Measurements from ENCODE around the gene GPC1. TPM values are rescaled to one million over a fixed set of nuclear protein-coding genes. Genes with fewer than 3 reads are reported as not detected.
A peak's percentile ranks its signal among the peaks of the same experiment; 100 is the strongest.

Gene GPC1
- total and polyA plus RNA-seq, 3 experiments from 2014 or later = 0.17 to 2.4 (median 1.9) TPM

DNA sequence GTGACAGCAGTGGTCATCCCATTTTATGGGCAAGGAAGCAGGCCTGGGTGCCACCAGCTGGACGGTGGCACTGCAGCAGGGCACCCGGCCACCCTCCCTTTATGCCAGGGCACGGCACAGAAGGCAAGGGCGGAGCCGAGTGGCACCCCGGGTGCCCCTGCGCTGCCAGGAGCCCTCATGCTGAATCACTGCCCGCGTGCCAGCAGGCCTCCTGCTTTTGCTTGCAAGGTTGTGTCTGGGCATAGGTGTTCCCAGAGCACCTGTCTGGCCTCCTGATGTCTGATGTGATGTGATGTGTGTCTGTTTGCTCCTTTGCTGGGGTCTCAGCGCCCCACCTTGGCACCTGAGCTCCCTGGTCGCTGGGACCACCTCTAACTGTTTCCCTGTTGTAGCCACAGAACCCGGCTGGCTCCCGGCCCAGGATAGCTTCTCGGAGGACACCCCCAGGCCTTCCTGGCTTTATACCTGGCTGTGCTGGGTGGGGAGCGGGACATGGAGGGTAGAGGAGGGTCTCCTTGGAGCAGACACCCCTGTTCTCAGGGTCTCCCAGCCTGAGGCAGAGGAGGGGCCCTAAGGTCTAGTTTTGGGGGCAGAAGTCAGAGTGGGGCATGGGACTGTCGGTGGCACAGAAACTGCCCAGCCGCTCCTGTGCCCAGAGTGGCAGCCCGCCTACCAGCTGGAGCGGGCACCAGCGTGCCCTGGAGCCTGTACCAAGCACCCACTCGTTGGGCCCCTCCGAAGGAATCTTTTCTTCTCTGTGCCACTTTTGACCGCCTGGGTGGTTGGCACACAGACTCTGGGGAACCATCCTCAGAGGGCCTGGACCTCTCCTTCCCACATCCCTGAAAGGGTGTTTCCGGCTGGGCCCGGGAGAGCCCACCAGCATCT, 3.6 kb downstream of the GPC1 start:
- no peaks in the 10 kb centered on the region for H3K36me3 ChIP-seq (ENCODE audit: insufficient read depth, low read length)
- no peak overlapping the region for H3K27ac ChIP-seq (ENCODE audit: low read depth, low read length)
- ChIA-PET POLR2A (no interaction called here), CTCF (interaction anchor here (1.0 to 1.4 kb wide), 4 partner anchors 8 to 289 kb away, joined by 3 to 4 read pairs (median 3); no protein-coding TSS in a partner anchor)
- no peak overlapping the region for H3K27ac Mint-ChIP-seq
- peak in 1 of 5 donors; percentile 31 for DNase-seq
- H3K27me3 Mint-ChIP-seq = peaks cover 13 to 16% of the 10 kb centered on the region in 2 donors
- H3K36me3 Mint-ChIP-seq = no peaks in the 10 kb centered on the region
- H3K4me3 Mint-ChIP-seq = no peak overlapping the region
- H3K4me1 ChIP-seq (ENCODE audit: insufficient read depth, low read length) = peaks cover 12% of the 10 kb centered on the region
- H3K27me3 ChIP-seq (ENCODE audit: insufficient read depth, low read length, poor library complexity, severe bottlenecking) = peaks cover 22% of the 10 kb centered on the region
- H3K4me1 Mint-ChIP-seq = peaks cover 2 to 19% (median 4%) of the 10 kb centered on the region in 3 donors
- no peaks in the 10 kb centered on the region for H3K9me3 Mint-ChIP-seq
- H3K9me3 ChIP-seq (ENCODE audit: low read length) = no peaks in the 10 kb centered on the region
- H3K4me3 ChIP-seq (ENCODE audit: low read length) = no peak overlapping the region

DNA sequence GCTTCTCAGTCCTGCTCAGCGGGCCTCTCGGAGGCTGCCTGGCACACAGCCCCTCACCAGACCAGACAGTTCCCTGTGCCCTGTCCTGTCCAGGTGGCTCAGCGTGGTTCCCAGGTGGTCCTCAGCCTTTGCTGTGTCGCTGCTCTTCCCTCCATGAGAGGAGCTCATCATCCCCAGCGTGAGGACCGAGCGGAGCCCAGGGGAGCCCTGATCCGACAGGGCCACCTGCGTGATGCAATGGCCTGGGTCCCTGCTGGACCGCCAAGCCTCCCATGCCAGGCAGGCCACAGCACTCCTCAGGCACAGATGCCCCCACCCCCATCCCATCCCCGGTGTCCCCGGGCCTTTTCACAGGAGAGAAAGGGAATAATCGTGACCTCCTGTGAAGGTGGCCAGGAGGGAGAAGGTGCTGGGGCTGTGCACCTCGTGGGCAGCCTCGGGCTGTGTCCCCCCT, 4.3 kb downstream of the GPC1 start:
- peak in 1 of 5 donors; percentile 33 for DNase-seq
- CTCF ChIA-PET = interaction anchor here (1.3 to 1.4 kb wide), 3 partner anchors 9 to 289 kb away, joined by 3 read pairs; no protein-coding TSS in a partner anchor

DNA sequence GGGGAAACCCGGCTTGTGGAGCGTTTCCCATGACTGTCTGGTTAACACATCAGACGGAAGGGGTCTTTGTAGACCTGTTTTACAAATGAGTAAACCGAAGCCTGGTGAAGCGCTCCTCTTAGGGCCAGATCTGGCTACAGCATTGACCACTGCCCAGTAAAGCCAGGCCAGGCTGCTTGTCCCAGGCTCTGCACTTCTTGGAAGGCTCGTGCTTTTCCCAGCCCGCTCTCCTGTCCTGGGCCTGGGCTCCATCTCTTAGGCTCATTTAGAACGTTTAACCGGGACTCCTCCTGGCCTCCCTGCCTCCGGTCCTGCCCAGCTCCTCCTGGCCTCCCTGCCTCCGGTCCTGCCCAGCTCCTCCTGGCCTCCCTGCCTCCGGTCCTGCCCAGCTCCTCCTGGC, 4.8 kb downstream of the GPC1 start:
- CTCF ChIA-PET = interaction anchor here (1.4 kb wide), 1 partner anchor 9 kb away, joined by 3 read pairs; no protein-coding TSS in a partner anchor
- Histone ChIP-seq H3K36me3 (ENCODE audit: insufficient read depth, low read length) (no peaks in the 10 kb centered on the region), H3K4me3 (ENCODE audit: low read length) (no peak overlapping the region), H3K4me1 (ENCODE audit: insufficient read depth, low read length) (peaks cover 6% of the 10 kb centered on the region), H3K27me3 (ENCODE audit: insufficient read depth, low read length, poor library complexity, severe bottlenecking) (peaks cover 22% of the 10 kb centered on the region), H3K9me3 (ENCODE audit: low read length) (no peaks in the 10 kb centered on the region), H3K27ac (ENCODE audit: low read depth, low read length) (no peak overlapping the region)
- POLR2A ChIA-PET = no interaction called here
- Mint-ChIP-seq H3K36me3 (no peaks in the 10 kb centered on the region), H3K4me1 (peaks cover 0 to 15% (median 0%) of the 10 kb centered on the region in 3 donors), H3K27me3 (peaks cover 13 to 15% of the 10 kb centered on the region in 2 donors), H3K9me3 (no peaks in the 10 kb centered on the region), H3K27ac (no peak overlapping the region), H3K4me3 (no peak overlapping the region)
- no peak for DNase-seq

More for the DNA sequence above, 4.3 kb downstream of the GPC1 start:
- H3K4me1 Mint-ChIP-seq = peaks cover 0 to 16% (median 1%) of the 10 kb centered on the region in 3 donors
- no peaks in the 10 kb centered on the region for H3K36me3 ChIP-seq (ENCODE audit: insufficient read depth, low read length)
- no peak overlapping the region for H3K4me3 Mint-ChIP-seq
- no peaks in the 10 kb centered on the region for H3K9me3 ChIP-seq (ENCODE audit: low read length)
- no peak overlapping the region for H3K27ac Mint-ChIP-seq
- peaks cover 22% of the 10 kb centered on the region for H3K27me3 ChIP-seq (ENCODE audit: insufficient read depth, low read length, poor library complexity, severe bottlenecking)
- H3K9me3 Mint-ChIP-seq = no peaks in the 10 kb centered on the region
- H3K4me1 ChIP-seq (ENCODE audit: insufficient read depth, low read length) = peaks cover 9% of the 10 kb centered on the region
- no peak overlapping the region for H3K27ac ChIP-seq (ENCODE audit: low read depth, low read length)
- POLR2A ChIA-PET = no interaction called here
- no peaks in the 10 kb centered on the region for H3K36me3 Mint-ChIP-seq
- H3K4me3 ChIP-seq (ENCODE audit: low read length) = no peak overlapping the region
- peaks cover 13% of the 10 kb centered on the region in 2 donors for H3K27me3 Mint-ChIP-seq

- no peak overlapping the region for H3K4me3 ChIP-seq (ENCODE audit: low read length)
- Mint-ChIP-seq H3K4me3 (no peak overlapping the region), H3K9me3 (no peaks in the 10 kb centered on the region), H3K27me3 (peaks cover 14 to 18% of the 10 kb centered on the region in 2 donors), H3K36me3 (no peaks in the 10 kb centered on the region), H3K27ac (no peak overlapping the region), H3K4me1 (peaks cover 0 to 15% (median 0%) of the 10 kb centered on the region in 3 donors)
- no peaks in the 10 kb centered on the region for H3K36me3 ChIP-seq (ENCODE audit: insufficient read depth, low read length)
- no peak overlapping the region for H3K27ac ChIP-seq (ENCODE audit: low read depth, low read length)
- peaks cover 6% of the 10 kb centered on the region for H3K4me1 ChIP-seq (ENCODE audit: insufficient read depth, low read length)
- DNase-seq = no peak
- no peaks in the 10 kb centered on the region for H3K9me3 ChIP-seq (ENCODE audit: low read length)
- CTCF ChIA-PET = no interaction called here
- POLR2A ChIA-PET = no interaction called here
- peaks cover 22% of the 10 kb centered on the region for H3K27me3 ChIP-seq (ENCODE audit: insufficient read depth, low read length, poor library complexity, severe bottlenecking)
Measured at GRCh38 chr2:240440704-240441320, 5.3 kb downstream of the GPC1 start.

GRCh38 chr2:240441326-240441992, 6.0 kb downstream of the GPC1 start:
- Mint-ChIP-seq H3K4me1 (peaks cover 0 to 14% (median 0%) of the 10 kb centered on the region in 3 donors), H3K27ac (no peak overlapping the region), H3K36me3 (no peaks in the 10 kb centered on the region), H3K4me3 (no peak overlapping the region), H3K27me3 (peaks cover 16 to 22% of the 10 kb centered on the region in 2 donors), H3K9me3 (no peaks in the 10 kb centered on the region)
- no peak overlapping the region for H3K4me3 ChIP-seq (ENCODE audit: low read length)
- no peak overlapping the region for H3K27ac ChIP-seq (ENCODE audit: low read depth, low read length)
- POLR2A ChIA-PET = no interaction called here
- no peak for DNase-seq
- no peaks in the 10 kb centered on the region for H3K9me3 ChIP-seq (ENCODE audit: low read length)
- CTCF ChIA-PET = no interaction called here
- H3K36me3 ChIP-seq (ENCODE audit: insufficient read depth, low read length) = no peaks in the 10 kb centered on the region
- H3K27me3 ChIP-seq (ENCODE audit: insufficient read depth, low read length, poor library complexity, severe bottlenecking) = peaks cover 21% of the 10 kb centered on the region
- peaks cover 5% of the 10 kb centered on the region for H3K4me1 ChIP-seq (ENCODE audit: insufficient read depth, low read length)

- peaks cover 16 to 20% of the 10 kb centered on the region in 2 donors for H3K27me3 Mint-ChIP-seq
- ChIA-PET CTCF (no interaction called here), POLR2A (no interaction called here)
- no peaks in the 10 kb centered on the region for H3K9me3 Mint-ChIP-seq
- Histone ChIP-seq H3K4me1 (ENCODE audit: insufficient read depth, low read length) (no peaks in the 10 kb centered on the region), H3K36me3 (ENCODE audit: insufficient read depth, low read length) (no peaks in the 10 kb centered on the region), H3K27me3 (ENCODE audit: insufficient read depth, low read length, poor library complexity, severe bottlenecking) (peaks cover 15% of the 10 kb centered on the region), H3K9me3 (ENCODE audit: low read length) (no peaks in the 10 kb centered on the region), H3K4me3 (ENCODE audit: low read length) (no peak overlapping the region), H3K27ac (ENCODE audit: low read depth, low read length) (no peak overlapping the region)
- no peak overlapping the region for H3K4me3 Mint-ChIP-seq
- no peak for DNase-seq
- peaks cover 0 to 9% (median 0%) of the 10 kb centered on the region in 3 donors for H3K4me1 Mint-ChIP-seq
- H3K27ac Mint-ChIP-seq = no peak overlapping the region
- no peaks in the 10 kb centered on the region for H3K36me3 Mint-ChIP-seq
Measured at GRCh38 chr2:240441993-240442411, 6.5 kb downstream of the GPC1 start.

GRCh38 chr2:240442891-240443715, 7.6 kb downstream of the GPC1 start:
- H3K27me3 Mint-ChIP-seq = peaks cover 13% of the 10 kb centered on the region in 2 donors
- Histone ChIP-seq H3K36me3 (ENCODE audit: insufficient read depth, low read length) (no peaks in the 10 kb centered on the region), H3K27me3 (ENCODE audit: insufficient read depth, low read length, poor library complexity, severe bottlenecking) (peaks cover 4% of the 10 kb centered on the region), H3K27ac (ENCODE audit: low read depth, low read length) (no peak overlapping the region), H3K4me1 (ENCODE audit: insufficient read depth, low read length) (no peaks in the 10 kb centered on the region), H3K9me3 (ENCODE audit: low read length) (no peaks in the 10 kb centered on the region), H3K4me3 (ENCODE audit: low read length) (no peak overlapping the region)
- no peak for DNase-seq
- no peak overlapping the region for H3K27ac Mint-ChIP-seq
- no peaks in the 10 kb centered on the region for H3K9me3 Mint-ChIP-seq
- ChIA-PET CTCF (interaction anchor here (0.6 kb wide), 1 partner anchor 1396 kb away, joined by 3 read pairs; no protein-coding TSS in a partner anchor), POLR2A (no interaction called here)
- no peaks in the 10 kb centered on the region for H3K36me3 Mint-ChIP-seq
- H3K4me3 Mint-ChIP-seq = no peak overlapping the region
- peaks cover 0 to 3% (median 0%) of the 10 kb centered on the region in 3 donors for H3K4me1 Mint-ChIP-seq
